Suprapubic skin (tissue), 4 donors: ENCODE results near the gene HOTAIR.

Source experiments
- EP300 ChIP-seq: sonication (generic); formaldehyde crosslinking; IDR thresholded peaks from one replicate; pipeline ENCODE4 v1.6.1; 2017; ENCODE audit warnings: antibody characterized with exemption
- POLR2A ChIP-seq, 2 donors: fragments of 450-650 bp; IDR thresholded peaks; one replicate each; pipeline ENCODE4 v1.6.1; 2017; ENCODE audit warnings: antibody characterized with exemption in 2 of 2, mild to moderate bottlenecking in 2 of 2, moderate library complexity in 2 of 2
- POLR2AphosphoS5 ChIP-seq, 3 donors: sonication (generic); formaldehyde crosslinking; IDR thresholded peaks; one replicate each; pipeline ENCODE4 v1.6.1; 2017; ENCODE audit warnings: antibody characterized with exemption in 3 of 3
- TF ChIP-seq, protein P1 (sequence below), 2 donors: fragments of 200-600 bp in 1 of 2; fragments of 450-650 bp in 1 of 2; sonication (generic) in 1 of 2; IDR thresholded peaks; one replicate each; pipeline ENCODE4 v1.5.1; 2016 to 2019; ENCODE audit warnings: antibody characterized with exemption in 2 of 2, mild to moderate bottlenecking in 1 of 2, moderate library complexity in 1 of 2

DNA sequence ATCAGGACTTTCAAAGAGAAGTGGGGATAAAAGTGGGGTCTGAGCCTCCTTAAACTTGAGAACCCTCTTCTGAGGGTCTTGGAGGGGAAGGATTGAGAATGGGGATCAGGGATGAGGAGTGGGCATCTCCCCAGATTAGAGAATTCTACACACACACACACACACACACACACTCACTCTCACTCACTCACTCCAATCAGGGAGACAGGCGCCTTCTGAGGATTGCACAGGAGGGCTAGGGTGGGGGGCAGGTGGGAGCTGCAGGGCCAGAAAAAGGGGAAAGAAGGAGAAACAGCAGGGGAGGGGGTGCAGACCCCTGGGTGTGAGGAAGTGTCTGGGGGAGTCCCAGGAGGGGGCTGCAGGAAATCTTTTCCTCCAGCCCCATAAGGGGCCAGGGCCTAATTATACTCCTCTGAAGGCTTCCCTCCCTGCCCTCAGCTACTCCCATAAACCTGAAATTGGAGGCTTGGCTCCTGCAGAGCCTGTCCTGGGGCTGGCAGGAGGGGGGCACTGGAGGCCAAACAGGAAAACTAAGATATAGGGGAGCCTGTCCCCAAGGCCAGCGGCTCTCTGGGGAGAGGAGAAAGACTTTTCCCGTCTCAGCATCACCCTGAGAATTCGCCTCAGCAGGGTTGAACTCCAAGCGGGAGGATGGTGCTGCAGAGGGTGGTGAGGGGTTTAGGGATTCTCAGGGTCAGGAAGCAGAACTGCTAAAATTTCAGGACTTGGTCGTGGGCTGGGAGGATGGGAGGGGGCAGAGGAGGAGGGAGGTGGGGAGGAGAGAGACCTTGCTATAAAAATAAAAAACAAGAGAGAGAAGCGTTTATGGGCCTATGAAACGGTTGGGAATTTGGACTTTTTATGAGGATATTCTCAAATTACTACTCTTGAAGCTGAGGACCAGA lies 26.8 kb upstream of the HOTAIR start:
- TF ChIP-seq, protein P1, sequence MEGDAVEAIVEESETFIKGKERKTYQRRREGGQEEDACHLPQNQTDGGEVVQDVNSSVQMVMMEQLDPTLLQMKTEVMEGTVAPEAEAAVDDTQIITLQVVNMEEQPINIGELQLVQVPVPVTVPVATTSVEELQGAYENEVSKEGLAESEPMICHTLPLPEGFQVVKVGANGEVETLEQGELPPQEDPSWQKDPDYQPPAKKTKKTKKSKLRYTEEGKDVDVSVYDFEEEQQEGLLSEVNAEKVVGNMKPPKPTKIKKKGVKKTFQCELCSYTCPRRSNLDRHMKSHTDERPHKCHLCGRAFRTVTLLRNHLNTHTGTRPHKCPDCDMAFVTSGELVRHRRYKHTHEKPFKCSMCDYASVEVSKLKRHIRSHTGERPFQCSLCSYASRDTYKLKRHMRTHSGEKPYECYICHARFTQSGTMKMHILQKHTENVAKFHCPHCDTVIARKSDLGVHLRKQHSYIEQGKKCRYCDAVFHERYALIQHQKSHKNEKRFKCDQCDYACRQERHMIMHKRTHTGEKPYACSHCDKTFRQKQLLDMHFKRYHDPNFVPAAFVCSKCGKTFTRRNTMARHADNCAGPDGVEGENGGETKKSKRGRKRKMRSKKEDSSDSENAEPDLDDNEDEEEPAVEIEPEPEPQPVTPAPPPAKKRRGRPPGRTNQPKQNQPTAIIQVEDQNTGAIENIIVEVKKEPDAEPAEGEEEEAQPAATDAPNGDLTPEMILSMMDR (IDR thresholded peaks at IDR 0.05) = no peak
- TF ChIP-seq POLR2AphosphoS5 (IDR thresholded peaks at IDR 0.05) (no peak), EP300 (no peak), POLR2A (IDR thresholded peaks at IDR 0.05) (no peak)
